Activated T-helper 17 cell treated with anti-CD3 and anti-CD28 coated beads, Interleukin-2, amount 50 U/mL, for 72 hours (primary cell): ENCODE results near the gene FUCA2. TPM values are rescaled to one million over a fixed set of nuclear protein-coding genes. Genes with fewer than 3 reads are reported as not detected.
"Not testable (repeated sequence)": the region's sequence is repeated elsewhere in the genome, so short reads cannot be mapped to it uniquely, and the experiment has no call there.

ENCODE experiments used
- ATAC-seq: fragments of 150-1000 bp; cut with Tn5 transposase; replicated peaks from 2 replicates; pipeline ENCODE4 v1.10.0; 2021; ENCODE audit warnings: mild to moderate bottlenecking, moderate library complexity
- H3K27ac Mint-ChIP-seq: one replicate; pipeline ENCODE4 v1.8.0; 2022; ENCODE audit warnings: mixed read lengths
- H3K27me3 Mint-ChIP-seq: one replicate; pipeline ENCODE4 v1.8.0; 2022; ENCODE audit warnings: mixed read lengths
- H3K36me3 Mint-ChIP-seq: one replicate; pipeline ENCODE4 v1.8.0; 2022; ENCODE audit warnings: low read depth, mild to moderate bottlenecking, mixed read lengths
- H3K4me1 Mint-ChIP-seq: one replicate; pipeline ENCODE4 v1.8.0; 2022; ENCODE audit warnings: mixed read lengths
- H3K4me3 Mint-ChIP-seq: one replicate; pipeline ENCODE4 v1.8.0; 2022; ENCODE audit warnings: mild to moderate bottlenecking, mixed read lengths
- H3K9me3 Mint-ChIP-seq: one replicate; pipeline ENCODE4 v1.8.0; 2022; ENCODE audit warnings: mixed read lengths
- total RNA-seq, 2 donors: library from RNA; stranded (reverse); gene quantifications; one replicate each; pipeline ENCODE4 v1.2.3, GENCODE V29; 2022

FUCA2 gene
- total RNA-seq, 2 donors from 2014 or later = 19.3 to 32.7 TPM

GRCh38 chr6:143522039-143522600, 10.6 kb upstream of the FUCA2 start:
- no peak for ATAC-seq
- Mint-ChIP-seq H3K27ac (no peak overlapping the region), H3K4me3 (no peak overlapping the region), H3K27me3 (no peaks in the 10 kb centered on the region), H3K4me1 (peaks cover 7% of the 10 kb centered on the region), H3K9me3 (no peaks in the 10 kb centered on the region), H3K36me3 (no peaks in the 10 kb centered on the region)

DNA sequence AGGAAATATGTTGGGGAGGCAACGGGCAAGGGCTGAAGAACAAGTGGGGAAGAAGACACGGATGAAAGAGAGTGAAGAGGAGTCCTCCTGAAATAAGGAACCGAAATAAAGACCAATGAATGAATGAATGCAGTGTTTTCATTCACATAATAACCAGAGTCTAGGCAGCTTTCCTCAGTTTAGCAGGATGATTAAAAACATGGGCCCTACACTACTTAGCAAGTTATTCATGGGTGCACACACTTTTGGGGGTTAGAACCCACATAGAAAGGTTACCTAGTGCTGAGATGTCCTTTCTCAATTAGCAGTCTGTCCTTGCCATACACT, 5.9 kb upstream of the FUCA2 start:
- no peaks in the 10 kb centered on the region for H3K9me3 Mint-ChIP-seq
- H3K4me3 Mint-ChIP-seq = no peak overlapping the region
- no peaks in the 10 kb centered on the region for H3K27me3 Mint-ChIP-seq
- H3K36me3 Mint-ChIP-seq = no peaks in the 10 kb centered on the region
- H3K27ac Mint-ChIP-seq = peak overlapping the region; percentile 39
- no peak for ATAC-seq
- peaks cover 21% of the 10 kb centered on the region for H3K4me1 Mint-ChIP-seq

DNA sequence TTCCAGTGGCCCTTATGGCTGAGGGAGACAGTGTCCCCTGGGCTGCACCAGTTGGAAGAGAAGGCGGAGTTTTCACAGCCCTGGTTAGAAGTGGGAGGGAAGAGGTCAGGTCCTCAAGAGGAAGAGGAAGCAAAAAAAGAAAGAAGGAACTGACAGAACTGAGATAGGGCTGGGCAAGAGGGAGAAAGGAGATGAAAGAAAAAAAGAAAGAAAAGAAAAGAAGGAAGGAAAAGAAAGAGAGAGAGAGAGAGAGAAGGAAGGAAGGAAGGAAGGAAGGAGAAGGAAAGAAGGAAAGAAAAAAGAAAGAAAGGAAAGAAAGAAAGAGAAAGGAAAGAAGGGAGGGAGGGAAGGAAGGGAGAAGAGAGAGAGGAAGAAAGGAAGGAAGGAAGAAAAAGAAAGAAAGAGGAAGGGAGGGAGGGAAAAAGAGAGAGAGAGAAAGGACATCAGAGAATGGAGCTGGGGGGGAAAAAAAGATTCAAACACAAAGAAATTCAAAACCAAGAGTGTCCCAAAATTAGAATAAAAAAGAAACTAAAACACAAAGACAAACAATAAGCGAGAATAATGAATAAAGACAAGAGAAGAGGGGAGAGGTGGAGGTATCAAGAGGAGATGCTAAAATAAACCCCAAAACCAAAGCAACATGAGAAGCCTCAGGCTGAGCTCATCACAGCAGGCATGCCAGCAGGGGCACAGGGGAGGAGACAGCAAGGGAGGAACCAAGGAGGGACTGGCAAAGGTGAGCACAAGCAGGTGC, 5.3 kb upstream of the FUCA2 start:
- Mint-ChIP-seq H3K9me3 (no peaks in the 10 kb centered on the region), H3K4me1 (peaks cover 21% of the 10 kb centered on the region), H3K4me3 (no peak overlapping the region), H3K36me3 (no peaks in the 10 kb centered on the region), H3K27me3 (no peaks in the 10 kb centered on the region), H3K27ac (peak overlapping the region; percentile 39)
- ATAC-seq = peak; percentile 24

DNA sequence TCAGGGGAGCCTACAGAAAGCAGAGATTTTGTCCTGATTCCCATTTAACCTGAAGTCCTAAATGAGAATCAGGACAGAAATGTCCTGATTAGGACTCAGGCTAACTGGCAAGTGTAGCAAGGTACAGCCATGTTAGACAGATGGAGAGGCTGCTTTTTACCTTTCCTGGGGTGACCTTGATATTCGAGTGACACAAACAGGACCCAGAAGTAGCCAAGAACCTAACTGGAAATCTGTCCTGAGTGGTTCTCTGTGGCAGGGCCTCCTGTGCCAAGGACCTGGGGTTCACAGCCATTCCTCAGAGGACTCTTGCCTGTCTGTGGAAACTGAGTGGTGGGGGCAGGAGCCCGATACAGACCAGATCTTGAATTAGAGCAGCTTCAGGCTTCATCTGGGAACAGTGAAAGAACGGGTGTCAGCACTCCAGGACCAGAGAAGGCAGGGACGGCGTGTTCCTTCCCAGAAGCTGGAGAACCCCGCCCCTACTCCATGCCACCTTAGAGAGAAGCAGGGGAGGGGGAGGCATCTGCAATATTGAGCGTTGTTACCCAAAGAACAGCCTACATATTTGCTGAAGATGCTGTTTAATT, 4.3 kb upstream of the FUCA2 start:
- peaks cover 17% of the 10 kb centered on the region for H3K4me1 Mint-ChIP-seq
- no peaks in the 10 kb centered on the region for H3K9me3 Mint-ChIP-seq
- no peak overlapping the region for H3K27ac Mint-ChIP-seq
- H3K36me3 Mint-ChIP-seq = no peaks in the 10 kb centered on the region
- H3K4me3 Mint-ChIP-seq = no peak overlapping the region
- ATAC-seq = no peak
- H3K27me3 Mint-ChIP-seq = no peaks in the 10 kb centered on the region

DNA sequence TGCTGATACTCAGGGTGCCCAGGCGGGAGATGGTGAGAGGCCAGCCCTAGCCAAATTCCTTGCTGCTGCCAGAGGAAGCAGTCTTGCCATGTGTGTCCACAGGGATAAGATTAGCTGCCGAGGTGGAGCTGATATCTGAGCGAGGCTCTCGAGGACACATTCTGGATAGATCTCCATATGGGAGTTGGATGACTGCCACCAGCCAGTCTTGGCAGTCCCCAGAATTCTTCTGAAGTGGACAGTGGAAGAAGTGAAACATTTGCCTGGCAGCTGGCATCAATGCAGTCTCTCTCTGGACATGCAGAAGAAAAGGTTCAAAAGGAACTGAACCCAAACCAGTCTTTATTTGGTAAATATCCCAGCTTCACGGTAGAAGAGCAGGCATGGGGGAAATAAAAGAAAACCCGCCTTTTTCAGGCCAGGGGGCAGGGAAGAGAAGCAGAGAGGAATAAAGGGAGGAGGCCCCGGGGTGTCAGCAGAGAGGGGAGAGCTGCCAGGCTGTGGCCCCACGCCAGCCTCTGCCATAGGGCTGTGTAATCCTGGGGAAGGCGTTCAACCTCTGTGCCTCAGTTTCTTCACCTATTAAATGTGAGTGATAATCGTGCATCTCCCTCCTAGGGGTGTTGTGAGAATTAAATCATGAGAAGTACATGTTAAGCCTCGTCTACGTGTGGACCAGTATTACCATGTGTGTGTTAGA, 3.7 kb upstream of the FUCA2 start:
- Mint-ChIP-seq H3K27ac (no peak overlapping the region), H3K4me1 (peaks cover 17% of the 10 kb centered on the region), H3K36me3 (no peaks in the 10 kb centered on the region), H3K9me3 (no peaks in the 10 kb centered on the region), H3K4me3 (no peak overlapping the region), H3K27me3 (no peaks in the 10 kb centered on the region)
- no peak for ATAC-seq

GRCh38 chr6:143513410-143513809, 1.9 kb upstream of the FUCA2 start:
- no peaks in the 10 kb centered on the region for H3K36me3 Mint-ChIP-seq

DNA sequence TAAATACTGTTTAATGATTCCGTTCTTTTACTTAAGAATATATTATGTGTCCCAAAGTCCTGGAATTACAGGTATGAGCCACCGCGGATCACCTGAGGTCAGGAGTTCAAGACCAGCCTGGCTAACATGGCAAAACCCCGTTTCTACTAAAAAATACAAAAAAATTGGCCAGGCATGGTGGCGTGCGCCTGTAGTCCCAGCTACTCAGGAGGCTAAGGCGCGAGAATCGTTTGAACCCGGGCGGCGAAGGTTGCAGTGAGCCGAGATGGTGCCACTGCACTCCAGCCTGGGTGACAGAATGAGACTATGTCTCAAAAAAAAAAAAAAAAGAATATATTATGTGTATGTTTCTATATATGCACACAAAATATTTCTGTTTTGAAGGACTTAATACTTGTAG, 1.2 kb downstream of the FUCA2 start:
- H3K9me3 Mint-ChIP-seq, H3K27me3 Mint-ChIP-seq, ATAC-seq: not testable (repeated sequence)
- Mint-ChIP-seq H3K36me3 (peaks cover 23% of the 10 kb centered on the region), H3K27ac (peak overlapping the region; percentile 97), H3K4me1 (peaks cover 18% of the 10 kb centered on the region), H3K4me3 (peak overlapping the region; percentile 99)

More at GRCh38 chr6:143513410-143513809, 1.9 kb upstream of the FUCA2 start:
- peaks cover 17% of the 10 kb centered on the region for H3K4me1 Mint-ChIP-seq
- H3K4me3 Mint-ChIP-seq = peak overlapping the region; percentile 58
- peak overlapping the region; percentile 37 for H3K27ac Mint-ChIP-seq
- no peaks in the 10 kb centered on the region for H3K27me3 Mint-ChIP-seq
- no peaks in the 10 kb centered on the region for H3K9me3 Mint-ChIP-seq
- no peak for ATAC-seq

- no peak for ATAC-seq
- H3K9me3 Mint-ChIP-seq = no peaks in the 10 kb centered on the region
- peaks cover 12% of the 10 kb centered on the region for H3K4me1 Mint-ChIP-seq
- no peaks in the 10 kb centered on the region for H3K27me3 Mint-ChIP-seq
- H3K4me3 Mint-ChIP-seq = no peak overlapping the region
- peaks cover 25% of the 10 kb centered on the region for H3K36me3 Mint-ChIP-seq
- no peak overlapping the region for H3K27ac Mint-ChIP-seq
These were observed 4.0 kb downstream of the FUCA2 start for GRCh38 chr6:143507358-143508145.

- H3K36me3 Mint-ChIP-seq = peaks cover 25% of the 10 kb centered on the region
- H3K4me1 Mint-ChIP-seq = peaks cover 12% of the 10 kb centered on the region
- no peaks in the 10 kb centered on the region for H3K27me3 Mint-ChIP-seq
- no peaks in the 10 kb centered on the region for H3K9me3 Mint-ChIP-seq
- H3K27ac Mint-ChIP-seq = peak overlapping the region; percentile 73
- H3K4me3 Mint-ChIP-seq = no peak overlapping the region
- ATAC-seq = no peak
These were observed 4.9 kb downstream of the FUCA2 start for GRCh38 chr6:143506620-143507019.

- no peaks in the 10 kb centered on the region for H3K9me3 Mint-ChIP-seq
These were observed 5.3 kb downstream of the FUCA2 start for GRCh38 chr6:143506199-143506598.

GRCh38 chr6:143505537-143505936, 6.0 kb downstream of the FUCA2 start:
- H3K36me3 Mint-ChIP-seq = peaks cover 36% of the 10 kb centered on the region
- peaks cover 12% of the 10 kb centered on the region for H3K4me1 Mint-ChIP-seq
- H3K4me3 Mint-ChIP-seq = peak overlapping the region; percentile 33
- H3K27ac Mint-ChIP-seq = peak overlapping the region; percentile 73
- ATAC-seq = peak; percentile 92
- no peaks in the 10 kb centered on the region for H3K9me3 Mint-ChIP-seq
- no peaks in the 10 kb centered on the region for H3K27me3 Mint-ChIP-seq

More at GRCh38 chr6:143506199-143506598, 5.3 kb downstream of the FUCA2 start:
- Mint-ChIP-seq H3K4me1 (peaks cover 12% of the 10 kb centered on the region), H3K27me3 (no peaks in the 10 kb centered on the region), H3K4me3 (no peak overlapping the region), H3K27ac (peak overlapping the region; percentile 73), H3K36me3 (peaks cover 29% of the 10 kb centered on the region)
- no peak for ATAC-seq

DNA sequence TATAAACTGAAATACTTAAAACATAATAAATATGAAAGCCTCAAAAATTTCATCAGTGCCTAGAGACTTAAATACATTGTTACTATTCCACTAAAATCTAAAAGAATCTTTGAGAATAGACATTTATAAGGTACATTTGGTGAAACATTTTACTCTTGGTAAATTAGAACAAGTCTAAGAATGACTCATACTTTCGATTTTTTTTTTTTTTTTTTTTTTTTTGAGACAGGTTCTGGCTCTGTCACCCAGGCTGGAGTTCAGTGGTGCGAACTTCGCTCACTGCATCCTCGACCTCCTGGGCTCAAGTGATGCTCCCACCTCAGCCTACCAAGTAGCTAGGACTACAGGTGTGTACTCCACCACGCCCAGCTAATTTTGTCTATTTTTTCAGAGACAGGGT, 6.4 kb downstream of the FUCA2 start:
- Mint-ChIP-seq H3K27me3 (no peaks in the 10 kb centered on the region), H3K4me3 (peak overlapping the region; percentile 33), H3K4me1 (peaks cover 12% of the 10 kb centered on the region), H3K27ac (peak overlapping the region; percentile 73), H3K36me3 (peaks cover 38% of the 10 kb centered on the region), H3K9me3 (no peaks in the 10 kb centered on the region)
- ATAC-seq = peak; percentile 73

DNA sequence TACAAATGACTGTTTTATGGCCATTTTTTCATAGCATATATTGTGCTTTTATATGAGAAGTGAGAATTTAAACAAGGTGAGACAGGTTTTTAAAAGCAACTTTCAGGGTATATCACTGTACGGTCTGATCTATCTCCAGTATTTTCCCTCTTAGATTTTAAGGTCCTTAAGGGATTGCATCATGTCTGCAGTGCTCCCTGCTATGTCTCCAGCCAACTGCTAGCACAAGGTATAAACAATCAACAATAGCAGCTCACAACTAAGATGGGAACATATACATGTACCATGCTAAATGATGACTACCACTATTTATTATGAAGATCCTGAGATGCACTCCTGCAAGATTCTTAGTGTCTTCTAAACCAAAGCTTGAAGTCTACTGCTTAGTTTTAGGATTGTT, 7.2 kb downstream of the FUCA2 start:
- ATAC-seq = no peak
- Mint-ChIP-seq H3K4me3 (no peak overlapping the region), H3K9me3 (no peaks in the 10 kb centered on the region), H3K27ac (no peak overlapping the region), H3K27me3 (no peaks in the 10 kb centered on the region), H3K4me1 (peaks cover 15% of the 10 kb centered on the region), H3K36me3 (peaks cover 38% of the 10 kb centered on the region)

DNA sequence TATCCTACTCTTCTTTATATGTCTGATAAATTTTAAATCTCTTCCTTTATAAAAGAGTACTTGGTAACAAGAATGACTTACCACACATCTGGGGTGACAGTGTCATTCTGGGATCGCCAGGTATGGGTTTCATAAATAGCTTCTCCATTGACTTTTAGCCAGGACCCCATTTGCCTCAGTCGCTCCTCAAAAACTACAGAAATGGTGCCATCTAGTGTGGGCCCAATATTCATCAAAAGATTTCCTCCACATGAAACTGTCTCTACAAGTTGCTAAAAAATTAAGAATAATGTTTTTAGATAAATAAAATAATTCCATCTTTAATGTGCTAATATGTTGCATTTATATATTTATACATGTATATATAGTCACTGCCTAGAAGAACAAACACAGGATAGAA, 9.7 kb downstream of the FUCA2 start:
- no peak overlapping the region for H3K27ac Mint-ChIP-seq
- ATAC-seq = no peak

More for the DNA sequence above, 9.7 kb downstream of the FUCA2 start:
- Mint-ChIP-seq H3K27me3 (no peaks in the 10 kb centered on the region), H3K36me3 (peaks cover 30% of the 10 kb centered on the region), H3K4me1 (peaks cover 25% of the 10 kb centered on the region), H3K4me3 (no peak overlapping the region), H3K9me3 (no peaks in the 10 kb centered on the region)
